ENCODE measurements around the gene TP53I3. TPM values are rescaled to one million over a fixed set of nuclear protein-coding genes. Genes with fewer than 3 reads are reported as not detected.

The TP53I3 gene
- total RNA-seq, 2 experiments from 2014 or later: 1.8 to 2.6 TPM

GRCh38 chr2:24087032-24087431 lies 2.4 kb upstream of the TP53I3 start:
- Mint-ChIP-seq H3K4me1 (ENCODE audit: low read depth) (peaks cover 12% of the 10 kb centered on the region), H3K4me3 (no peak overlapping the region), H3K27ac (no peak overlapping the region), H3K36me3 (ENCODE audit: low read depth) (peaks cover 8% of the 10 kb centered on the region), H3K9me3 (no peaks in the 10 kb centered on the region), H3K27me3 (no peaks in the 10 kb centered on the region)
- ATAC-seq (no peak), DNase-seq (no peak)
- intact Hi-C loops (cut with micrococcal nuclease): no loop called here
- ChIA-PET CTCF (no interaction called here), POLR2A (no interaction called here)
- TF ChIP-seq CTCF (IDR thresholded peaks at IDR 0.05): no peak

GRCh38 chr2:24086241-24086640 lies 1.6 kb upstream of the TP53I3 start:
- H3K27me3 Mint-ChIP-seq: no peaks in the 10 kb centered on the region
- CTCF ChIA-PET: interaction anchor here (4.8 kb wide), 1 partner anchor 261 kb away, joined by 76 read pairs; no protein-coding TSS in a partner anchor
- TF ChIP-seq CTCF (IDR thresholded peaks at IDR 0.05): no peak
- H3K4me1 Mint-ChIP-seq (ENCODE audit: low read depth): peaks cover 12% of the 10 kb centered on the region
- no peaks in the 10 kb centered on the region for H3K9me3 Mint-ChIP-seq
- no peak for ATAC-seq
- POLR2A ChIA-PET: no interaction called here
- H3K36me3 Mint-ChIP-seq (ENCODE audit: low read depth): peaks cover 8% of the 10 kb centered on the region
- H3K4me3 Mint-ChIP-seq: no peak overlapping the region
- intact Hi-C loops (cut with micrococcal nuclease): no loop called here
- DNase-seq: no peak
- H3K27ac Mint-ChIP-seq: no peak overlapping the region

GRCh38 chr2:24085200-24085489 lies 511 bp upstream of the TP53I3 start:
- no peak for TF ChIP-seq CTCF (IDR thresholded peaks at IDR 0.05)
- no peaks in the 10 kb centered on the region for H3K27me3 Mint-ChIP-seq
- peak overlapping the region; percentile 84 for H3K4me3 Mint-ChIP-seq
- ChIA-PET POLR2A (interaction anchor here (1.1 to 3.1 kb wide), 3 partner anchors 12 to 158 kb away, joined by 3 to 20 read pairs (median 3); partner anchors contain the start of gene ATAD2B), CTCF (interaction anchor here (0.8 to 4.8 kb wide), 29 partner anchors 9 to 460 kb away, joined by 3 to 76 read pairs (median 5); partner anchors contain the start of genes ATAD2B, FAM228B, FKBP1B and PFN4)
- H3K4me1 Mint-ChIP-seq (ENCODE audit: low read depth): peaks cover 12% of the 10 kb centered on the region
- H3K27ac Mint-ChIP-seq: no peak overlapping the region
- H3K9me3 Mint-ChIP-seq: no peaks in the 10 kb centered on the region
- H3K36me3 Mint-ChIP-seq (ENCODE audit: low read depth): peaks cover 8% of the 10 kb centered on the region
- intact Hi-C loops (cut with micrococcal nuclease): no loop called here
- ATAC-seq: no peak
- DNase-seq: no peak

GRCh38 chr2:24083567-24084385 lies 858 bp downstream of the TP53I3 start:
- Mint-ChIP-seq H3K36me3 (ENCODE audit: low read depth) (peaks cover 6% of the 10 kb centered on the region), H3K27me3 (no peaks in the 10 kb centered on the region), H3K4me3 (peak overlapping the region; percentile 84), H3K4me1 (ENCODE audit: low read depth) (peaks cover 12% of the 10 kb centered on the region), H3K9me3 (no peaks in the 10 kb centered on the region), H3K27ac (peak overlapping the region; percentile 79)
- no peak for TF ChIP-seq CTCF (IDR thresholded peaks at IDR 0.05)
- DNase-seq (peak; percentile 73), ATAC-seq (peak; percentile 82)
- ChIA-PET CTCF (interaction anchor here (0.6 to 4.8 kb wide), 43 partner anchors 8 to 286 kb away, joined by 3 to 76 read pairs (median 6); partner anchors contain the start of genes ATAD2B, FAM228B, FKBP1B and MFSD2B), POLR2A (interaction anchor here (0.8 to 3.1 kb wide), 4 partner anchors 34 to 179 kb away, joined by 3 to 20 read pairs (median 5); partner anchors contain the start of gene ATAD2B)
- intact Hi-C loops (cut with micrococcal nuclease): loop anchor here (5.0 kb wide), 1 partner anchor 261 kb away; no protein-coding TSS in a partner anchor

Measured in activated CD8-positive, alpha-beta T cell treated with anti-CD3 and anti-CD28 coated beads for 36 hours (primary cell).